Measurements from ENCODE around the gene ARHGEF5. TPM values are rescaled to one million over a fixed set of nuclear protein-coding genes. Genes with fewer than 3 reads are reported as not detected.
"Not testable (repeated sequence)": the region's sequence is repeated elsewhere in the genome, so short reads cannot be mapped to it uniquely, and the experiment has no call there.

The ARHGEF5 gene
- total RNA-seq, 3 donors from 2014 or later: 4.8 to 8.4 (median 5.7) TPM

DNA sequence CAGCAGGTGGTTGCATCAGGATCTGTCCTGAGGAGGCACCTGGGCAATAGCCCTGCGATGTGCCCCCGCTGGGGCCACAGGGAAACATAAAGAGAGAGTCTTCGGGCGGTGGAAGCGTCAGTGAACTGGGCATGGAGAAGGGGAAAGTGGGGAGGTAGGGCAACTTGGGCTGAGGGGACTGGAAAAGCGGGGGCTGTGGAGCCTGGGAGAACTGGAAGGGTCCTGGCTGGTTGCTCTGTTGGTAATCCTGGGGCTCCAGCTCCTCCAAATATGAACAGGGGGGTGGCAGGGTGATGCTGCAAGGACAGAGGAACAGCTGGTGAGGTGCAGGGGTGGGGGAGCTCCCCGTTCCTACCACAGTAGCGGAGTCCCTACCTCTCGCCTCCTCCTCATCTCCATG, 43.1 kb downstream of the ARHGEF5 start:
- no peaks in the 10 kb centered on the region for H3K9me3 Mint-ChIP-seq
- ATAC-seq (no peak), DNase-seq (no peak)
- H3K4me3 Mint-ChIP-seq: no peak overlapping the region
- no peaks in the 10 kb centered on the region for H3K4me1 Mint-ChIP-seq (ENCODE audit: low read depth)
- H3K36me3 Mint-ChIP-seq (ENCODE audit: insufficient read depth): no peaks in the 10 kb centered on the region
- H3K27me3 Mint-ChIP-seq (ENCODE audit: low read depth): peaks cover 7% of the 10 kb centered on the region

DNA sequence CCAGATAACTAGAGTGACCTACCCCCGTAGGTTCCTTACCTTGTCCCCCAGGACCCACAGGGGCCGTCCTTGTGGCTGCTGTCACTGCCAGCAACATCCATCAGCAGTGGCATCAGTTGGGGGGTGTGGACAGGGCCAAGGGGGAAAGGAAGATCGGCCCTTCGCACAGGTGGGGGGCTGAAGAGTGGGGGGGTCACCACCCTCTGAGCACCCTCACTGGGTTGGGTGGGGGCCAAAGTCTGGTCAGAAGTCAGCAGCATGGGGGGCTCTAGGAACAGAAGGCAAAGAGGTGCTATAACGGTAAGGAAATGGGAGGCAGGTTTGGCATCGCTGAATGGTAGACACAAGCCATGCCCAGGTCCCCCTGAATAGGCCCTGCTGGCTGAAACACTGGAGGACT, 43.7 kb downstream of the ARHGEF5 start:
- ATAC-seq (no peak), DNase-seq (no peak)
- Mint-ChIP-seq H3K27me3 (ENCODE audit: low read depth) (peaks cover 7% of the 10 kb centered on the region), H3K4me1 (ENCODE audit: low read depth) (no peaks in the 10 kb centered on the region), H3K9me3 (no peaks in the 10 kb centered on the region), H3K36me3 (ENCODE audit: insufficient read depth) (no peaks in the 10 kb centered on the region), H3K4me3 (no peak overlapping the region)

GRCh38 chr7:144399946-144400345, 44.7 kb downstream of the ARHGEF5 start:
- H3K9me3 Mint-ChIP-seq: no peaks in the 10 kb centered on the region
- DNase-seq (no peak), ATAC-seq (no peak)
- peaks cover 7% of the 10 kb centered on the region for H3K27me3 Mint-ChIP-seq (ENCODE audit: low read depth)
- no peaks in the 10 kb centered on the region for H3K4me1 Mint-ChIP-seq (ENCODE audit: low read depth)
- no peak overlapping the region for H3K4me3 Mint-ChIP-seq
- H3K36me3 Mint-ChIP-seq (ENCODE audit: insufficient read depth): no peaks in the 10 kb centered on the region

GRCh38 chr7:144401490-144401889, 46.3 kb downstream of the ARHGEF5 start:
- ATAC-seq (no peak), DNase-seq (no peak)
- Mint-ChIP-seq H3K4me3 (no peak overlapping the region), H3K9me3 (no peaks in the 10 kb centered on the region), H3K36me3 (ENCODE audit: insufficient read depth) (no peaks in the 10 kb centered on the region), H3K4me1 (ENCODE audit: low read depth) (no peaks in the 10 kb centered on the region), H3K27me3 (ENCODE audit: low read depth) (peaks cover 7% of the 10 kb centered on the region)

- H3K9me3 Mint-ChIP-seq: no peaks in the 10 kb centered on the region
- no peaks in the 10 kb centered on the region for H3K36me3 Mint-ChIP-seq (ENCODE audit: insufficient read depth)
- DNase-seq (no peak), ATAC-seq (no peak)
- H3K4me3 Mint-ChIP-seq: no peak overlapping the region
- no peaks in the 10 kb centered on the region for H3K4me1 Mint-ChIP-seq (ENCODE audit: low read depth)
- peaks cover 7% of the 10 kb centered on the region for H3K27me3 Mint-ChIP-seq (ENCODE audit: low read depth)
Observed at GRCh38 chr7:144403102-144403501, 47.9 kb downstream of the ARHGEF5 start.

GRCh38 chr7:144403649-144404061, 48.5 kb downstream of the ARHGEF5 start, which contains the start of gene NOBOX:
TSS of gene NOBOX (minus strand) at chr7:144403693.
- Mint-ChIP-seq H3K36me3 (ENCODE audit: insufficient read depth) (no peaks in the 10 kb centered on the region), H3K4me1 (ENCODE audit: low read depth) (no peaks in the 10 kb centered on the region), H3K9me3 (no peaks in the 10 kb centered on the region), H3K4me3 (no peak within 1 kb of the TSS), H3K27me3 (ENCODE audit: low read depth) (peaks cover 9% of the 10 kb centered on the region)
- DNase-seq: no peak
- ATAC-seq: no peak

DNA sequence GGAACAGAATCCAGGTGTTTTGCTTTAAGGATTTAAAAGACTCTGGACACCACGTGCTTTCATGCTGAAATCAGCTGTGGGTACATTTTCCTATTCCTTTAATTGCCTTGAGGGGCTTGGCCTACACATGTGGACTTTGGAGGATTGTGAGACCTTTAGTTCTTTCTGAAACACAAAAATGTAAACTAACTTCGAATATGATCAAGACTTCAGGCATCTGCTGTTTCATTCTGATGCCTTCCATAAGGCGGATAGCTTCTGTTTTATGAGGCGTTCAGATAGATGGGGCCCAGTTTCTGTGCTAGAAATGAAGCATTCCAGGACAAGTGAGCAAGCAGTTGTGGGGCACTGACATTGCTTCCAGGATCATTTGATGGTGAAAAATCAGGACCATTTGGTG, 49.7 kb downstream of the ARHGEF5 start:
- DNase-seq: no peak
- H3K9me3 Mint-ChIP-seq: no peaks in the 10 kb centered on the region
- peaks cover 9% of the 10 kb centered on the region for H3K27me3 Mint-ChIP-seq (ENCODE audit: low read depth)
- no peak for ATAC-seq
- H3K4me3 Mint-ChIP-seq: no peak overlapping the region
- H3K36me3 Mint-ChIP-seq (ENCODE audit: insufficient read depth): no peaks in the 10 kb centered on the region
- H3K4me1 Mint-ChIP-seq (ENCODE audit: low read depth): no peaks in the 10 kb centered on the region

GRCh38 chr7:144407266-144407931, 52.2 kb downstream of the ARHGEF5 start:
- ATAC-seq (no peak), DNase-seq (no peak)
- no peaks in the 10 kb centered on the region for H3K9me3 Mint-ChIP-seq

GRCh38 chr7:144408121-144408520, 52.9 kb downstream of the ARHGEF5 start:
- no peak for DNase-seq
- Mint-ChIP-seq H3K36me3 (ENCODE audit: insufficient read depth) (no peaks in the 10 kb centered on the region), H3K27me3 (ENCODE audit: low read depth) (peaks cover 2% of the 10 kb centered on the region), H3K9me3 (no peaks in the 10 kb centered on the region), H3K4me1 (ENCODE audit: low read depth) (no peaks in the 10 kb centered on the region), H3K4me3 (no peak overlapping the region)
- no peak for ATAC-seq

More at GRCh38 chr7:144407266-144407931, 52.2 kb downstream of the ARHGEF5 start:
- H3K4me3 Mint-ChIP-seq: no peak overlapping the region
- H3K27me3 Mint-ChIP-seq (ENCODE audit: low read depth): peaks cover 6% of the 10 kb centered on the region
- H3K4me1 Mint-ChIP-seq (ENCODE audit: low read depth): no peaks in the 10 kb centered on the region
- no peaks in the 10 kb centered on the region for H3K36me3 Mint-ChIP-seq (ENCODE audit: insufficient read depth)

DNA sequence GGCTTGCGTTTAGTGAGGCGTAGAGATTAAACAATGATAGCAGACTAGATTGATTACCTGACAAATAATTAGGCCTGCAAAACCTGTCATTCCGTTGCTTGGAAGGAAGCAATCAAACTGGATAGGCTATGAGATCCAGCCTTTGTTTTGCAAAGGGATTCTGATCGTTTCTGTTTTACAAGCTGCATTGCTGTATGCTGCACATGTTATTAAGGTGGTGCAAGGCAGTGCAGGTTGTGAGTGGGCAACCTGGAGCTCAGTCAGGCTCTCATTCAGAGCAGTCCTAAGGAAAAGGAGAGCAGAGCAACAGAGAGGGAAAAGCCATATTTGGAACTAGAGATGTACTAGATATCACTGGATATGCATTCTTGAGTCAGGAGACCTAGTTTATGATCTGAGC, 55.2 kb downstream of the ARHGEF5 start:
- no peaks in the 10 kb centered on the region for H3K4me1 Mint-ChIP-seq (ENCODE audit: low read depth)
- DNase-seq (no peak), ATAC-seq (no peak)
- H3K27me3 Mint-ChIP-seq (ENCODE audit: low read depth): peaks cover 6% of the 10 kb centered on the region
- no peak overlapping the region for H3K4me3 Mint-ChIP-seq
- no peaks in the 10 kb centered on the region for H3K36me3 Mint-ChIP-seq (ENCODE audit: insufficient read depth)
- no peaks in the 10 kb centered on the region for H3K9me3 Mint-ChIP-seq

DNA sequence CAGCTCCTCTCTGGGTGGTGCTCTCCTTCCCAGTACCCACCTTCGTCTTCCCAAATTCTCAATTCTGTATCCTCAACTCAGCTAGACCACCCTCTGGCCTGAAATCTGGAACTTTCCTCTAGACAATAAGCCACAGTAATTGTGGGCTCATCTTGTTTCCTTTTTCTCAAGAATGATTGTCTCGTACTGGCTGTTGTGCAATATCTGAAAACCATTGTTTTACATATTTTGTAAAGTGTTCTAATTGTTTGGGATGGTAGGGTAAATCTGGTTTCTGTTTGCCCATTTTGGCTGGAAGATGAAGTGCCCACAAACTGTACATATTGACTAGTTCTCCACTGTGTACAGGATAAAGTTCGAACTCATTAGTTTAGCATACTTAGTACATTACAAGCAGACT, 59.6 kb downstream of the ARHGEF5 start:
- Mint-ChIP-seq H3K4me3 (no peak overlapping the region), H3K27me3 (ENCODE audit: low read depth) (peaks cover 4% of the 10 kb centered on the region), H3K4me1 (ENCODE audit: low read depth) (no peaks in the 10 kb centered on the region), H3K9me3 (no peaks in the 10 kb centered on the region), H3K36me3 (ENCODE audit: insufficient read depth) (no peaks in the 10 kb centered on the region)
- ATAC-seq: no peak
- DNase-seq: no peak

DNA sequence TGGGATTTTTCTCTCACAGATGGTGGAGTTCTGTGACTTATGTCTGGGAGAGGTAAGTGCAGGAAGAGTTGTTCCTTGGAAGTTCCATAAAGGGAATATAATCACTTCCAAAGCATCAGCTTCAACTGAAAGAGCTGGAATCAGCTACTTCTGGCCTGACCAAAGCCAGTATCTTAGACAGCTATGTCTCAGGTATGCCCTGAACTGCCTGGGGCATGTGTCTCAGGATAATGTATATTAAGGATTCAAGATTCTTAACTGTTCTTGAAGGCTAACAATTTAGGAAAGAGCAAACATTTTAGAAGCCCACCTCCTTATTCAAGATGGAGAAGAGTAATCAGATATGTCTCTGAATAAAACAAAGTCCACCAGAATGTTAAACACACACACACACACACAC, 60.7 kb downstream of the ARHGEF5 start:
- Mint-ChIP-seq H3K27me3 (ENCODE audit: low read depth) (peaks cover 4% of the 10 kb centered on the region), H3K9me3 (no peaks in the 10 kb centered on the region), H3K4me1 (ENCODE audit: low read depth) (no peaks in the 10 kb centered on the region), H3K4me3 (no peak overlapping the region), H3K36me3 (ENCODE audit: insufficient read depth) (no peaks in the 10 kb centered on the region)
- ATAC-seq: no peak
- no peak for DNase-seq

- no peak for DNase-seq
- H3K9me3 Mint-ChIP-seq: no peaks in the 10 kb centered on the region
- no peak for ATAC-seq
- H3K27me3 Mint-ChIP-seq (ENCODE audit: low read depth): peaks cover 4% of the 10 kb centered on the region
- no peak overlapping the region for H3K4me3 Mint-ChIP-seq
- H3K4me1 Mint-ChIP-seq (ENCODE audit: low read depth): no peaks in the 10 kb centered on the region
- no peaks in the 10 kb centered on the region for H3K36me3 Mint-ChIP-seq (ENCODE audit: insufficient read depth)
Observed at GRCh38 chr7:144416341-144416740, 61.1 kb downstream of the ARHGEF5 start.

GRCh38 chr7:144418931-144419330, 63.7 kb downstream of the ARHGEF5 start:
- H3K9me3 Mint-ChIP-seq; H3K4me1 Mint-ChIP-seq (ENCODE audit: low read depth); H3K36me3 Mint-ChIP-seq (ENCODE audit: insufficient read depth); ATAC-seq; H3K27me3 Mint-ChIP-seq (ENCODE audit: low read depth); DNase-seq; H3K4me3 Mint-ChIP-seq: not testable (repeated sequence)

- ATAC-seq; H3K36me3 Mint-ChIP-seq (ENCODE audit: insufficient read depth); H3K4me1 Mint-ChIP-seq (ENCODE audit: low read depth); H3K27me3 Mint-ChIP-seq (ENCODE audit: low read depth); H3K4me3 Mint-ChIP-seq; DNase-seq: not testable (repeated sequence)
- H3K9me3 Mint-ChIP-seq: peaks cover 31% of the 10 kb centered on the region
Observed at GRCh38 chr7:144427539-144427938, 72.3 kb downstream of the ARHGEF5 start.
